Measurements from ENCODE around the gene LAPTM5.

DNA sequence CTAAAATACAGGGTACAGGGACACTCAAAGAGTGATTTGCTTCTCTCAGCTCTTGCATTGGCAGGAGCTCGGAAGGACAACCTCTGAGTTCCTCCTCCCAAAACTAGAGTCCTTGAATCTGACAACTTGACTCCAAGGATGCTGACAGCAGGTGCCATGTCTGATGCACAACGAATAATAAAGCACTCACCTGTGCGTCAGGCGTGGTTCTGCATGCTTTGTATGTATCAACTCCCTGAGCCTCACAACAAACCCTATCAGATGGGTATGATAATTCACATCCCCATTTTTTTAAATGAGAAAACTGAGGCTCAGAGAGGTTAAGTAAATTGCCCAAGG, 1.4 kb downstream of the LAPTM5 start:
- TF ChIP-seq, protein P1, sequence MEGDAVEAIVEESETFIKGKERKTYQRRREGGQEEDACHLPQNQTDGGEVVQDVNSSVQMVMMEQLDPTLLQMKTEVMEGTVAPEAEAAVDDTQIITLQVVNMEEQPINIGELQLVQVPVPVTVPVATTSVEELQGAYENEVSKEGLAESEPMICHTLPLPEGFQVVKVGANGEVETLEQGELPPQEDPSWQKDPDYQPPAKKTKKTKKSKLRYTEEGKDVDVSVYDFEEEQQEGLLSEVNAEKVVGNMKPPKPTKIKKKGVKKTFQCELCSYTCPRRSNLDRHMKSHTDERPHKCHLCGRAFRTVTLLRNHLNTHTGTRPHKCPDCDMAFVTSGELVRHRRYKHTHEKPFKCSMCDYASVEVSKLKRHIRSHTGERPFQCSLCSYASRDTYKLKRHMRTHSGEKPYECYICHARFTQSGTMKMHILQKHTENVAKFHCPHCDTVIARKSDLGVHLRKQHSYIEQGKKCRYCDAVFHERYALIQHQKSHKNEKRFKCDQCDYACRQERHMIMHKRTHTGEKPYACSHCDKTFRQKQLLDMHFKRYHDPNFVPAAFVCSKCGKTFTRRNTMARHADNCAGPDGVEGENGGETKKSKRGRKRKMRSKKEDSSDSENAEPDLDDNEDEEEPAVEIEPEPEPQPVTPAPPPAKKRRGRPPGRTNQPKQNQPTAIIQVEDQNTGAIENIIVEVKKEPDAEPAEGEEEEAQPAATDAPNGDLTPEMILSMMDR (IDR thresholded peaks at IDR 0.05) = no peak
- TF ChIP-seq EZH2 (IDR thresholded peaks at IDR 0.05; ENCODE audit: borderline replicate concordance, insufficient read depth, low read depth, low read length, poor library complexity, severe bottlenecking) = no peak

Measured in B cell (primary cell).